IPS-NIHi11 (cell line): ENCODE measurements around the gene CUBN.

Source experiments
- DNase-seq: peaks from one replicate; pipeline ENCODE4 v3.0.0; 2012; ENCODE audit warnings: mixed read lengths, low spot score

Gene CUBN

DNA sequence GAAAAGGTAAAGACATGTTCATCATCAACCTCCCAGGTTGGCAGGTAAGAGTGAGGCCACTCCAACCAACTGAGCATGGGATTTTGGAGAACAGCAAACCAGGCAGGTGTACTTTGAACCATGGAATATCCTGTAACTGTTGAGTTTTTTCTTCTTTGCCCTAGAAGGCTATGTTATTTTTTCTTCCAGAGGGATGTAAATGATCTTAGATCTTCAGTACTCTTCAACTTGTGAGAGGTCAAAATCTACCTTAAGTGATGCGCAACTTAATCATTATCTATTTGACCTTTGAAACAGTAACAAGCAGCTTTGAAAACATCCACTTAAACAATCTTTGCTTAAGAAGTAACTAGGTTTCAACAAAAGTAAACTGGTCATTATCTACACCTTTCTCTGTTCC lies at the start of gene CUBN:
TSS of gene CUBN (minus strand) at position 71 of the 400 bp plus-strand sequence. CDS start at position 25, 46 bp downstream.
- DNase-seq: no peak

GRCh38 chr10:17179002-17179401 lies 49.4 kb upstream of the CUBN start:
- no peak for DNase-seq

- DNase-seq: no peak
These were observed 48.4 kb upstream of the CUBN start for GRCh38 chr10:17178006-17178405.

DNA sequence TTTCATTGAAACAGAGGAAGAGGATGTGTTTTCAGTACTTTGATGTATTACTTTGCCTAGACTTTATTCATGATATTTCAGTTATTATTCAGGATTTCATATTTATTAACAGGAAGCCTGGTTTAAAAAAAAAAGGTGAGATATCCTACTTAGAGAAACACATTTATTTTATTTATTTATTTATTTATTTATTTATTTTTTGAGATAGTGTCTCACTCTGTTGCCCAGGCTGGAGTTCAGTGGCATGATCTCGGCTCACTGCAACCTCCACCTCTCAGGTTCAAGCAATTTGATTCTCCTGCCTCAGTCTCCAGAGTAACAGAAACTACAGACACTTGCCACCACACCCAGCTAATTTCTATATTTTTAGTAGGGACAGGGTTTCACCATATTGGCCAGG lies 47.4 kb upstream of the CUBN start:
- DNase-seq: no peak

GRCh38 chr10:17176091-17176490 lies 46.5 kb upstream of the CUBN start:
- DNase-seq: no peak

DNA sequence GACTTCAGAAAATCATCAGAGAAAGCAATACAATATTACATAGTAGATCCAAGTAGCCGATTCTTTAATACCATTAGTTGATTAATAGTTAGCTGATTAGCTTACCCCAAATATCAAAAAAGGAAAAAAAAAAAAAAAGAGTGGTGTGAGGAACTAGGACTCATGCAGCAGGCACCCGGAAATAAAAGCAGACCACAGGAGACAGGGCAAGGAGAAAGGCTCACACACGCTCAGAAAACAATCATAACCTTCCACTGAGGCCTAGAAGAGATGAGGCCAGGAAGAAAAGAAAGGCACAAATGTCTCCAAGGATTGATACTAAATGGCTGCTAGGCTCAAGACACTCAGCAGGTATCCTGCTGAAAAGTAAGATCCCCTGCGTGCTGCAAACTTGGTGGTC lies 45.9 kb upstream of the CUBN start:
- no peak for DNase-seq

GRCh38 chr10:17174626-17175025 lies 45.0 kb upstream of the CUBN start:
- no peak for DNase-seq

DNA sequence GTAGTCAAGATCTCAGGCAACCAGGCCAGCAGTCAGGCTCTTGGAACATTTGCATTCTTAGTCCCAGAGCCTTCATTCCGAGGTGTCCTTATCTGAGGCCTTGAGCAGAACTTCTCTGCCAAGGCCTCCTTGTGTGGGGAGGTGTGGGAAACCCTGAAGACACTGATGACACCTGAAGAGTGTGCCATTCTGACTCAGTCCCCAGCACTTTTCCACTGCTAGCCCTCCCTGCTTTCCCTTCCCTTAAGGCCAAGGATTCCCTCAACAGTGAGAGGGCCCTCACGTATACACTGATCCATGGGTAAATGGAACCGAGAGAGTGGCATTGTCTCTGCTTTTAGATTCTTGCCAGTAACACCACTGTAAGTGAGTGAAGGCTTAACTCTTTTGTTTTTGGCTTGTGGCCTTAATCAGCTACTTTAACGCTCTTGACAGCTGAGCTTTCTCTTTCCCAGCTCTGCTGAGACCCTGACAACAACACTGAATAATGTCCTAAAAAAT lies 41.6 kb upstream of the CUBN start:
- no peak for DNase-seq

DNA sequence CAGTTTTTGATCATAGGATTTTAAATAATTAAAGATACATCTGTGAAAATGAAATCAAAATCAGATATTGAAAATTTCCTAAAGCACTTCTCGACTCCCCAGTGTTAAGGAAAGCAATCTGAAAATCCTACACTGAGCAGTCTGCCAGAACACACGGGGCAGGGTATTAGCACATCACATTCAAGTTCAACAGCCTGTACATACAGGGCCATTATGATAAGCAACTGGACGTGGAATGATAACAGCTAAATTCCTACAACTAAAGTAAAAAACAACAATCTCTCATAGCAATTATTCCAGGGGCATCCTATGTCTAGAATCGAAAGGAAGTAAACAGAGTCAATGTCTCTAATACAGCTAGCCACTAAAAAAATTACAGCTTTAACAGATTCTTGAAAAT lies 40.2 kb upstream of the CUBN start:
- DNase-seq: no peak

DNA sequence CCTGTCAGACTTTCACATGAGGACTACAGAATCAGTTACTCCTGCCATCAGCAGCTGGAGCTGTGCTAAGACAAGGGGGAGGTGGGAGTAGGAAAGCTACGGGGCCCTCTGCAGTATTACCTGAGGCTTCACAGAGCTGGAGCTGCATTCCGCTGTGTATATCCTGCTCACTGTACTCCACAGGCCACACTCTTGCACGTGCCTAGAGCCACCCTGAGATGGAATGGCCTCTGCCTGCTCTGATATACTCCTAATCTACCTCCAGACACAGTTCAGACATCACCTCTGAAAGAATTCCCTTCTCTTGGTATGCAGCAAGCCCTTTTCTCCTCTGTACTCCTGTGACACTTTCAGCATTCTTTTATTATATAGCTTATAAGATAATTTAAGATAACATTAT lies 37.1 kb upstream of the CUBN start:
- DNase-seq: no peak

GRCh38 chr10:17162828-17163227 lies 33.2 kb upstream of the CUBN start:
- no peak for DNase-seq

DNA sequence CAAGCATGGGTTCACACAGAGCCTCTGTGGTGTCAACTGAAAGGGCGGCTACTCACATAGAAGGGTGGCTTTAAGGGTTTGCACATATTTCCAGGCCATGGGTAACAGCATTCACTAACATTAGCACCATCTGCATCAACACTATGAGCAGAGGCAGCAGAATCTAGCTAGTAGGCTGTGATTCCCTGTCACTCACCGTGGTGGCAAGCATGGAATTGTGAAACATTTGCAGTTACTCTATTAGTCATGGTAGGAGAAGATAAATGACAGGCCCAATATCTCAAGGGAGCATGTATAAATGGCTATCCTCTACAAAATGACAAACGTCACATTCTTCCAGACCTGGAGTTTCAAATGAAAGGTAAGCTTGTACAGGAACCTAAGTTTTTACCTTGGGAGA lies 32.2 kb upstream of the CUBN start:
- no peak for DNase-seq

- DNase-seq: no peak
These were observed 27.4 kb upstream of the CUBN start for GRCh38 chr10:17157024-17157423.

GRCh38 chr10:17155826-17156225 lies 26.2 kb upstream of the CUBN start:
- no peak for DNase-seq

GRCh38 chr10:17154116-17154515 lies 24.5 kb upstream of the CUBN start:
- DNase-seq: no peak

- DNase-seq: no peak
These were observed 23.7 kb upstream of the CUBN start for GRCh38 chr10:17153321-17153720.

DNA sequence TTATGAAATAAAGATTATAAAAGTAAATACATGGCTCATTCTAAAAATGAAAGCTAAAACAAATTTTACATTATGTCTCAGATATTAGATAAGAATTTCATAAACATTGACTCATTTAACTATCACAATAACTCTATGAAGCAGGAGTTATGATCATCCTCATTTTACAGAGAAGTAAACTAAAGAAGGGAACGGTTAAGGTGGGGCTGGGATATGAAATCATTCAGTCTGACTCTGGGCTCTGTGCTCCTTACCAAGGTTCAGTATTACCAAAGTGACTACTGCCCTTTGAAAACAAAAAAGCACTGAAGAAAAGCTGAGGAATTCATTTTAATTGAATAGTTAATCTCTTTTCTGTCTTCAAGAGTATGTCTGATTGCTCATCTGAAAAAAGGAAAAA lies 22.1 kb upstream of the CUBN start:
- DNase-seq: no peak

GRCh38 chr10:17147884-17148489 lies 18.4 kb upstream of the CUBN start:
- no peak for DNase-seq

DNA sequence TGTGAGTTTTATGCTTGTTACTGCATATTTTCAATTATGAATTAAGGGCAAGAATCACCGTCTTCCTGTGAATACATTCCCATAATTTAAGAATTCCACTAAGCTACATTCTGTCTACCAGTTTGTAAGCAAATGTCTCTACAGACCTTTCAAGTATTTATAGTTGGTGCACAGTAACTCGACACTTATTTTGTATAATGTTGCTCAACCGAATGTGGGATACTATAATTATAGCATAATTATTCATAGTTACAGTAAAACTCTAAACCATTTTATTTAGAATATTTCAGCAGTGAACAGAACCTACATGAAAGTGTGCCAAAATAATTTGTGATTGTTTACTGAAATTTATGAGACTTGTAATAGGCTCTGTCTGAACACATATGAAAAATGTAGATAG lies 17.3 kb upstream of the CUBN start:
- DNase-seq: no peak

GRCh38 chr10:17145239-17145638 lies 15.6 kb upstream of the CUBN start:
- DNase-seq: no peak

DNA sequence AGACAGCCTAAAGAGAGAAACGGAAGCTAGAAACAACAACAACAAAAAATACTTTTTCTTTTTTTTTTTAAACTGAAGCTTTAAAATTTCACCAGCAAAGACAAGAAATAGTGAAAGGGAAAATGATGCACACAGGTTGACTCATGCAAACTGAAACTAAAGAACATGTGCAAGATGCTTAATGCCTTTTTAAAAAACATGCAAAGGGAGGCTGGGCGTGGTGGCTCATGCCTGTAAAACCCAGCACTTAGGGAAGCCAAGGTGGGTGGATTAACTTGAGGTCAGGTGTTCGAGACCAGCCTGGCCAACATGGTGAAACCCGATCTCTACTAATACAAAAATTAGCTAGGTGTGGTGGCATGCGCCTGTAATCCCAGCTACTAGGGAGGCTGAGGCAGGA lies 15.1 kb upstream of the CUBN start:
- no peak for DNase-seq

- DNase-seq: no peak
These were observed 14.4 kb upstream of the CUBN start for GRCh38 chr10:17144032-17144431.

DNA sequence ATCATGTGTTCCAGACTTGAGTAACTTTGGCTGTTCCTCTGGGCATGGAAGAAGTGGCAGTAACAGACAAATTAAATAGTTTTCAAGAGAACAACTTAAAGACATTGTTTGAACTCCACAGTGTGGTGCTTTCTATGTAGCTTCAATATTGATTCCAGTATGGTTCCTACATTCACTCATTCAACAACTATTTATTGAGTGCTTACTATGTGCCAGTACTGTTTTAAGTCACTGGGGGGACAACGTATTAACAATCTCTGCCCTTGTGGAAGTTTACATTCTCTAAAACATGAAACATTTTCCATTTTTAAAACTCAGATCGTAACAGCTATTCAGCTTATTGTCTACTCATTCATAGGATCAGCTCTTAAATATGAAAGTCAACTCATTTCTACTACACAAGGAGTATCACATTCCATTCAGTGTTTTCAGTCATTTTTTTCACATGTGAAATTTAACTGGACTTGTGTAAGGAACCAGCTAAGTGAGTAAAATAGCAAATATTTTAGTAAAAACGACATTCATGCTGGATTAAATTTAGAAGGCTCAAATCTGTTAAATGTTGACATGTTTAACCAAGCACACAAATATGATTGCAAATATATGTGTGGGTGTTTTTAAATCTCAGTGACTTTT lies 13.6 kb upstream of the CUBN start:
- DNase-seq: no peak
